GM12878 (cell line): ENCODE data around the gene TRAF2. TPM values are rescaled to one million over a fixed set of nuclear protein-coding genes. Genes with fewer than 3 reads are reported as not detected.

ENCODE experiments used
- ATAC-seq: fragments of 200-7000 bp; cut with Tn5 transposase; 3 replicates; pipeline ENCODE4 v1.9.1; 2020; ENCODE audit warnings: mild to moderate bottlenecking, moderate library complexity
- BruUV-seq: library from RNA; stranded (reverse); fragments of 400-500 nt; replicated peaks from 2 replicates; lab custom pipeline; 2021; lab: Mats Ljungman, UMichigan
- CTCF ChIA-PET: fragments of 300-600 bp; sonication (Branson Sonifier 250); formaldehyde crosslinking; extraction: SDS; loops from one replicate; lab custom pipeline; 2021; ENCODE audit warnings: inconsistent platforms; lab: Yijun Ruan, JAX
- POLR2A ChIA-PET: fragments of 350-600 bp; formaldehyde crosslinking; extraction: SDS; loops from one replicate; lab custom pipeline; 2021; ENCODE audit warnings: inconsistent platforms; lab: Charles Lee
- RAD21 ChIA-PET: fragments of 300-600 bp; sonication (Branson Sonifier 250); formaldehyde crosslinking; loops from one replicate; lab custom pipeline; 2023; ENCODE audit warnings: antibody characterized with exemption; ENCODE audit not compliant: unreplicated experiment; lab: Charles Lee
- SMC1A ChIA-PET: fragments of 300-600 bp; sonication (Branson Sonifier 250); formaldehyde crosslinking; loops from one replicate; lab custom pipeline; 2023; ENCODE audit not compliant: unreplicated experiment, uncharacterized antibody; lab: Charles Lee
- DNase-seq: peaks from one replicate; pipeline ENCODE4 v3.0.0-alpha.2; 2011; ENCODE audit warnings: low read depth, low spot score
- FAIRE-seq: peaks from 3 replicates; lab custom pipeline; 2011; peaks lifted over from hg19 to GRCh38; lab: Jason Lieb, UNC
- H2AFZ ChIP-seq: 2 replicates; pipeline ENCODE4 v1.6.0; 2011; ENCODE audit warnings: low read depth, low read length, control low read depth; ENCODE audit not compliant: control insufficient read depth
- H3K27ac ChIP-seq: 2 replicates; pipeline ENCODE4 v1.5.1; 2011; ENCODE audit warnings: control low read depth; ENCODE audit not compliant: control insufficient read depth, insufficient read depth
- H3K27me3 ChIP-seq, 2 experiments: replicated peaks in 1 of 2; 2 replicates each; pipeline versions ENCODE4 v1.6.0 to v1.6.1; 2011; ENCODE audit warnings: low read length in 1 of 2; ENCODE audit not compliant: control insufficient read depth in 2 of 2, insufficient read depth in 2 of 2
- H3K36me3 ChIP-seq, 2 experiments: 2 replicates each; pipeline ENCODE4 v1.5.1; 2011; ENCODE audit warnings: low read length in 1 of 2; ENCODE audit not compliant: control insufficient read depth in 2 of 2, insufficient read depth in 2 of 2
- H3K4me1 ChIP-seq: 2 replicates; pipeline ENCODE4 v1.6.1; 2011; ENCODE audit warnings: mild to moderate bottlenecking, low read length, moderate library complexity, mixed read lengths; ENCODE audit not compliant: control insufficient read depth, insufficient read depth
- H3K4me2 ChIP-seq: 2 replicates; pipeline ENCODE4 v1.6.0; 2011; ENCODE audit warnings: control low read depth; ENCODE audit not compliant: control insufficient read depth, insufficient read depth
- H3K4me3 ChIP-seq: fragments of 200-600 bp; sonication (generic); 2 replicates; pipeline ENCODE4 v1.5.1; 2016
- H3K79me2 ChIP-seq: 2 replicates; pipeline ENCODE4 v1.6.0; 2011; ENCODE audit warnings: low read length; ENCODE audit not compliant: control insufficient read depth, insufficient read depth
- H3K9ac ChIP-seq: 2 replicates; pipeline ENCODE4 v1.8.0; 2011; ENCODE audit warnings: low read length, control low read depth, mixed read lengths; ENCODE audit not compliant: control insufficient read depth, insufficient read depth
- H3K9me3 ChIP-seq: replicated peaks from 3 replicates; pipeline ENCODE4 v1.5.1; 2011; ENCODE audit warnings: mild to moderate bottlenecking, low read length; ENCODE audit not compliant: control insufficient read depth, insufficient read depth
- H4K20me1 ChIP-seq: 2 replicates; pipeline ENCODE4 v1.6.0; 2011; ENCODE audit not compliant: control insufficient read depth, insufficient read depth
- BACH1 ChIP-seq: fragments of 450-650 bp; IDR thresholded peaks from 2 replicates; pipeline ENCODE4 v1.6.1; 2017; ENCODE audit warnings: mild to moderate bottlenecking, borderline replicate concordance
- CTCF ChIP-seq, 3 experiments: IDR thresholded peaks in 2 of 3; conservative IDR thresholded peaks in 1 of 3; 2 replicates each; pipeline ENCODE4 v1.5.1; 2011; ENCODE audit warnings: low read depth in 3 of 3, low read length in 3 of 3, mild to moderate bottlenecking in 3 of 3, control low read depth in 2 of 3, moderate library complexity in 2 of 3, inconsistent platforms in 1 of 3, mixed read lengths in 1 of 3; ENCODE audit not compliant: control insufficient read depth in 2 of 3, insufficient read depth in 1 of 3; ENCODE audit errors: extremely low read depth in 1 of 3
- EED ChIP-seq: sonication (generic); IDR thresholded peaks from 2 replicates; pipeline ENCODE4 v1.6.1; 2016; ENCODE audit warnings: antibody characterized with exemption, low read depth
- ELK1 ChIP-seq: IDR thresholded peaks from 2 replicates; pipeline ENCODE4 v1.6.1; 2012; ENCODE audit warnings: low read depth, low read length, improper control_type of control experiment
- IRF4 ChIP-seq: IDR thresholded peaks from 2 replicates; pipeline ENCODE4 v1.6.1; 2011; ENCODE audit warnings: low read depth, low read length
- JUNB ChIP-seq: IDR thresholded peaks from 2 replicates; pipeline ENCODE4 v1.6.1; 2016; ENCODE audit warnings: antibody characterized with exemption, mild to moderate bottlenecking
- NR2C2 ChIP-seq: IDR thresholded peaks from 2 replicates; pipeline ENCODE4 v1.6.1; 2011; ENCODE audit warnings: borderline replicate concordance, low read depth; ENCODE audit not compliant: control insufficient read depth, insufficient read length
- POLR2AphosphoS5 ChIP-seq: IDR thresholded peaks from 2 replicates; pipeline ENCODE4 v1.6.1; 2011; ENCODE audit warnings: mild to moderate bottlenecking, low read length, inconsistent platforms
- SIN3A ChIP-seq: IDR thresholded peaks from 2 replicates; pipeline ENCODE4 v1.6.1; 2012; ENCODE audit warnings: low read depth, low read length, improper control_type of control experiment
- SREBF1 ChIP-seq: IDR thresholded peaks from 2 replicates; pipeline ENCODE4 v1.6.1; 2012; ENCODE audit warnings: mild to moderate bottlenecking, low read length
- SUPT20H ChIP-seq: IDR thresholded peaks from 2 replicates; pipeline ENCODE4 v1.6.1; 2011; ENCODE audit warnings: low read depth, mild to moderate bottlenecking, low read length, moderate library complexity, borderline replicate concordance; ENCODE audit not compliant: control insufficient read depth
- TAF1 ChIP-seq: IDR thresholded peaks from 2 replicates; pipeline ENCODE4 v1.6.1; 2011; ENCODE audit warnings: mild to moderate bottlenecking, low read depth, low read length, borderline replicate concordance
- TCF7 ChIP-seq: IDR thresholded peaks from 2 replicates; pipeline ENCODE4 v1.6.1; 2014; ENCODE audit warnings: antibody characterized with exemption, borderline replicate concordance
- YY1 ChIP-seq: IDR thresholded peaks from 2 replicates; pipeline ENCODE4 v1.6.1; 2011; ENCODE audit warnings: low read depth, mild to moderate bottlenecking, low read length
- ZBED1 ChIP-seq: IDR thresholded peaks from 2 replicates; pipeline ENCODE4 v1.6.1; 2016; ENCODE audit warnings: borderline replicate concordance
- ZNF622 ChIP-seq: fragments of 450-650 bp; IDR thresholded peaks from 2 replicates; pipeline ENCODE4 v1.6.1; 2017; ENCODE audit warnings: mild to moderate bottlenecking, inconsistent platforms
- whole genome bisulfite sequencing: methylation state at CpG from one replicate; pipeline ENCODE4 v1.1.6; 2016; ENCODE audit warnings: low lambda C conversion rate; ENCODE audit not compliant: insufficient replicate concordance, insufficient coverage; ENCODE audit errors: missing lambda C conversion rate; 5-methylcytosine and 5-hydroxymethylcytosine counted together
- in situ Hi-C: fragments of 300-500 bp; cut with MboI; formaldehyde crosslinking; loops from 9 replicates; pipeline ENCODE4 v1.14.3; 2018; ENCODE audit warnings: mixed read lengths
- intact Hi-C: fragments of 100-400 bp; cut with micrococcal nuclease; formaldehyde crosslinking; loops from one replicate; pipeline ENCODE4 v1.14.2; 2022; ENCODE audit not compliant: unreplicated experiment
- polyA plus RNA-seq, 11 experiments: library from polyadenylated mRNA; depleted of rRNA in 4 of 11; unstranded in 6 of 11; stranded (reverse) in 5 of 11; fragments of >200 nt; fragmentation: Nextera tagmentation in 4 of 11; fragmentation: Illumina TruSeq in 1 of 11; extraction: Ambion mirVana in 4 of 11; extraction: Trizol in 1 of 11; gene quantifications; 1 replicate in 1 of 11; 2 replicates in 10 of 11; pipeline versions ENCODE4 v1.2.1 to v1.2.3, GENCODE V29; 2011 to 2016; ENCODE audit warnings: inconsistent platforms in 2 of 11, missing spikeins in 2 of 11, low read depth in 1 of 11
- total RNA-seq, 4 experiments: library from RNA; depleted of rRNA in 3 of 4; stranded (reverse); fragments of >200 nt in 3 of 4; fragmentation: Illumina TruSeq in 1 of 4; extraction: Trizol in 1 of 4; gene quantifications; 2 replicates each; pipeline versions ENCODE4 v1.2.1 to v1.2.3, GENCODE V29; 2013 to 2021

Gene TRAF2
- total and polyA plus RNA-seq, 10 of the 15 experiments (the other 5 are each of a cell fraction or from before 2014, with no cell fraction given), result 0.34 to 39.5 (median 18.7) TPM

GRCh38 chr9:136943291-136944211 lies 57.2 kb downstream of the TRAF2 start:
- intact Hi-C loops, result loop anchor here (1.0 to 10.0 kb wide), 3 partner anchors 48 to 149 kb away; partner anchors contain the start of genes CCDC183, MAMDC4 and TMEM141
- ATAC-seq, result peak; percentile 46
- ChIA-PET CTCF (interaction anchor here (1.0 to 2.5 kb wide), 4 partner anchors 57 to 124 kb away, joined by 3 to 12 read pairs (median 4); partner anchors contain the start of genes AJM1 and TRAF2), POLR2A (interaction anchor here (1.2 to 2.5 kb wide), 3 partner anchors 41 to 96 kb away, joined by 5 to 6 read pairs (median 5); partner anchors contain the start of gene TRAF2), RAD21 (interaction anchor here (1.2 kb wide), 1 partner anchor 45 kb away, joined by 5 read pairs; no protein-coding TSS in a partner anchor), SMC1A (interaction anchor here (0.8 kb wide), 1 partner anchor 153 kb away, joined by 3 read pairs; the partner anchor contains the start of gene TMEM141)
- DNase-seq, result no peak
- TF ChIP-seq SUPT20H (no peak), YY1 (0 out of 2 replicates have a peak, but pooled peaks have one; percentile 5), NR2C2 (no peak), SIN3A (peak; percentile 35; the same call in 1 of the 2 replicates), TCF7 (no peak), IRF4 (no peak), ZBED1 (no peak), ELK1 (0 out of 2 replicates have a peak, but pooled peaks have one; percentile 3), JUNB (no peak), BACH1 (no peak), ZNF622 (no peak), POLR2AphosphoS5 (no peak), SREBF1 (no peak), CTCF (IDR thresholded peaks at IDR 0.05 in 2 of 3, conservative IDR thresholded peaks at IDR 0.05 in 1 of 3; ENCODE audit: control insufficient read depth in 2 of 3, extremely low read depth in 1 of 3, insufficient read depth in 1 of 3, low read depth in 3 of 3, low read length in 3 of 3) (0 out of 6 replicates have a peak, but pooled peaks of 1 of the 3 experiments have one; percentile 13), EED (no peak), TAF1 (no peak)
- no peaks in the 10 kb centered on the region for H3K27me3 ChIP-seq
- H3K4me2 ChIP-seq, result peak overlapping the region; percentile 81
- peaks cover 19% of the 10 kb centered on the region for H3K79me2 ChIP-seq
- no peaks in the 10 kb centered on the region for H4K20me1 ChIP-seq
- peak overlapping the region; percentile 6 for H2AFZ ChIP-seq
- H3K4me3 ChIP-seq, result peak overlapping the region; percentile 98
- H3K9ac ChIP-seq, result peak overlapping the region; percentile 85
- FAIRE-seq, result no peak
- BruUV-seq, result no TSS peak
- H3K4me1 ChIP-seq, result peaks cover 4% of the 10 kb centered on the region
- no peaks in the 10 kb centered on the region for H3K9me3 ChIP-seq
- H3K36me3 ChIP-seq, result peaks cover under 1 to 26% of the 10 kb centered on the region in 2 experiments; a peak in 3 of 4 replicates
- H3K27ac ChIP-seq, result peak overlapping the region; percentile 91
- WGBS, result 30% methylated on average over 56 of the region's 61 CpGs
- in situ Hi-C loops, result no loop called here
